ENCODE measurements around the gene PIK3R2. TPM values are rescaled to one million over a fixed set of nuclear protein-coding genes. Genes with fewer than 3 reads are reported as not detected.

Gene PIK3R2
- total and polyA plus RNA-seq, 2 of the 13 experiments (the other 11 are each of a cell fraction or from before 2014, with no cell fraction given): 18.6 to 25.3 TPM

GRCh38 chr19:18156841-18157464, 4.0 kb downstream of the PIK3R2 start (continued):
- TF ChIP-seq ZNF574 (CRISPR knock-in tag; IDR thresholded peaks at IDR 0.05) (no peak), MTA3 (CRISPR knock-in tag; IDR thresholded peaks at IDR 0.05) (no peak), MTA1 (CRISPR knock-in tag; IDR thresholded peaks at IDR 0.05; ENCODE audit: borderline replicate concordance) (no peak), ZNF562 (CRISPR knock-in tag; IDR thresholded peaks at IDR 0.05; ENCODE audit: borderline replicate concordance) (no peak), ZNF839 (CRISPR knock-in tag; IDR thresholded peaks at IDR 0.05; ENCODE audit: borderline replicate concordance) (no peak), ZFP90 (CRISPR knock-in tag; IDR thresholded peaks at IDR 0.05; ENCODE audit: borderline replicate concordance) (no peak), ZXDC (CRISPR knock-in tag; IDR thresholded peaks at IDR 0.05) (no peak), ZNF703 (CRISPR knock-in tag; IDR thresholded peaks at IDR 0.05; ENCODE audit: borderline replicate concordance) (no peak), ZNF136 (CRISPR knock-in tag; IDR thresholded peaks at IDR 0.05; ENCODE audit: low read depth) (no peak), RBFOX2 (IDR thresholded peaks at IDR 0.05; ENCODE audit: low read depth, low read length) (peak; percentile 70), CBFB (CRISPR knock-in tag; IDR thresholded peaks at IDR 0.05) (no peak), JDP2 (CRISPR knock-in tag; IDR thresholded peaks at IDR 0.05; ENCODE audit: borderline replicate concordance) (no peak), HHEX (CRISPR knock-in tag; IDR thresholded peaks at IDR 0.05) (no peak), ZBTB46 (CRISPR knock-in tag; IDR thresholded peaks at IDR 0.05; ENCODE audit: borderline replicate concordance) (no peak), RARA (CRISPR knock-in tag; IDR thresholded peaks at IDR 0.05) (no peak), ZSCAN9 (CRISPR knock-in tag; IDR thresholded peaks at IDR 0.05; ENCODE audit: borderline replicate concordance) (no peak), SIN3A (IDR thresholded peaks at IDR 0.05; ENCODE audit: borderline replicate concordance, low read depth, low read length) (no peak), ZC3H4 (CRISPR knock-in tag; IDR thresholded peaks at IDR 0.05; ENCODE audit: borderline replicate concordance) (no peak), TAF1 (CRISPR knock-in tag; IDR thresholded peaks at IDR 0.05) (no peak), HDAC2 (CRISPR knock-in tag; IDR thresholded peaks at IDR 0.05) (no peak), GPN1 (CRISPR knock-in tag; IDR thresholded peaks at IDR 0.05; ENCODE audit: borderline replicate concordance) (no peak), HBP1 (CRISPR knock-in tag; IDR thresholded peaks at IDR 0.05; ENCODE audit: low read depth) (no peak), SRSF9 (IDR thresholded peaks at IDR 0.05; ENCODE audit: borderline replicate concordance, insufficient read depth, low read depth, low read length, poor library complexity, severe bottlenecking) (no peak)
